LNCaP clone FGC (cell line): ENCODE measurements around the gene C2orf42.

Experiments used
- DNase-seq: peaks from one replicate; pipeline ENCODE4 v3.0.0-alpha.2; 2011; ENCODE audit warnings: low read depth
- H3K4me3 ChIP-seq: 2 replicates; pipeline ENCODE4 v1.5.1; 2011; ENCODE audit warnings: mild to moderate bottlenecking, low read depth, low read length, control low read depth
- CTCF ChIP-seq: IDR thresholded peaks from 2 replicates; pipeline ENCODE4 v1.5.1; 2012; ENCODE audit warnings: mild to moderate bottlenecking; ENCODE audit not compliant: control insufficient read depth, insufficient read depth; ENCODE audit errors: extremely low read depth

Gene C2orf42

GRCh38 chr2:70212298-70212932, 21.6 kb upstream of the C2orf42 start:
- no peak overlapping the region for H3K4me3 ChIP-seq
- TF ChIP-seq CTCF = no peak

GRCh38 chr2:70211595-70211994, 20.8 kb upstream of the C2orf42 start:
- TF ChIP-seq CTCF = no peak
- DNase-seq = no peak
- no peak overlapping the region for H3K4me3 ChIP-seq

More at GRCh38 chr2:70212298-70212932, 21.6 kb upstream of the C2orf42 start:
- no peak for DNase-seq

GRCh38 chr2:70204452-70204851, 13.6 kb upstream of the C2orf42 start:
- DNase-seq = no peak
- no peak overlapping the region for H3K4me3 ChIP-seq
- TF ChIP-seq CTCF = no peak

GRCh38 chr2:70203086-70203485, 12.3 kb upstream of the C2orf42 start:
- no peak overlapping the region for H3K4me3 ChIP-seq
- no peak for DNase-seq
- TF ChIP-seq CTCF = no peak

- no peak for TF ChIP-seq CTCF
- H3K4me3 ChIP-seq = no peak overlapping the region
Observed at GRCh38 chr2:70202236-70202806, 11.5 kb upstream of the C2orf42 start.

GRCh38 chr2:70201831-70202230, 11.0 kb upstream of the C2orf42 start:
- DNase-seq = no peak
- no peak for TF ChIP-seq CTCF
- no peak overlapping the region for H3K4me3 ChIP-seq

More at GRCh38 chr2:70202236-70202806, 11.5 kb upstream of the C2orf42 start:
- no peak for DNase-seq
